ENCODE results near the gene RAB1B.
"Not testable (repeated sequence)": the region's sequence is repeated elsewhere in the genome, so short reads cannot be mapped to it uniquely, and the experiment has no call there.

GRCh38 chr11:66320289-66320688 lies 51.9 kb downstream of the RAB1B start:
- TF ChIP-seq EZH2 (IDR thresholded peaks at IDR 0.05; ENCODE audit: insufficient read depth, poor library complexity, severe bottlenecking); EZH2phosphoT487 (IDR thresholded peaks at IDR 0.05; ENCODE audit: insufficient read depth, low read depth): not testable (repeated sequence)

Measured in GM23248 (cell line).